Small intestine (tissue), 7 donors: ENCODE measurements around the gene TRAPPC3. TPM values are rescaled to one million over a fixed set of nuclear protein-coding genes. Genes with fewer than 3 reads are reported as not detected.
"Not testable (repeated sequence)": the region's sequence is repeated elsewhere in the genome, so short reads cannot be mapped to it uniquely, and the experiment has no call there.

Source experiments
- DNase-seq, 2 donors: peaks; one replicate each; pipeline versions ENCODE4 v3.0.0 to v3.0.0-alpha.2; 2013
- FAIRE-seq: peaks from 2 replicates; lab custom pipeline; 2012; peaks lifted over from hg19 to GRCh38; lab: Jason Lieb, UNC
- H3K27ac ChIP-seq, 3 donors: one replicate each; pipeline ENCODE4 v1.5.1; 2013; ENCODE audit warnings: low read length in 2 of 3, mild to moderate bottlenecking in 2 of 3, control low read depth in 1 of 3, inconsistent platforms in 1 of 3, low read depth in 1 of 3, moderate library complexity in 1 of 3
- H3K27me3 ChIP-seq, 3 donors: one replicate each; pipeline ENCODE4 v1.6.1; 2013; ENCODE audit warnings: low read length in 3 of 3, inconsistent platforms in 1 of 3; ENCODE audit not compliant: control insufficient read depth in 3 of 3, insufficient read depth in 3 of 3
- H3K36me3 ChIP-seq, 3 donors: one replicate each; pipeline ENCODE4 v1.6.1; 2013; ENCODE audit warnings: low read length in 3 of 3, inconsistent platforms in 1 of 3, low read depth in 1 of 3, mild to moderate bottlenecking in 1 of 3, moderate library complexity in 1 of 3; ENCODE audit not compliant: control insufficient read depth in 3 of 3, insufficient read depth in 2 of 3
- H3K4me1 ChIP-seq, 3 donors: one replicate each; pipeline ENCODE4 v1.6.1; 2013; ENCODE audit warnings: low read length in 2 of 3, inconsistent platforms in 1 of 3, low read depth in 1 of 3, mild to moderate bottlenecking in 1 of 3, moderate library complexity in 1 of 3; ENCODE audit not compliant: control insufficient read depth in 3 of 3, insufficient read depth in 2 of 3
- H3K4me3 ChIP-seq, 3 donors: one replicate each; pipeline ENCODE4 v1.5.1; 2013; ENCODE audit warnings: low read length in 3 of 3, control low read depth in 1 of 3, inconsistent platforms in 1 of 3, low read depth in 1 of 3, mild to moderate bottlenecking in 1 of 3, moderate library complexity in 1 of 3
- H3K9me3 ChIP-seq, 2 donors: one replicate each; pipeline ENCODE4 v1.6.1; 2013; ENCODE audit warnings: low read depth in 1 of 2, low read length in 1 of 2; ENCODE audit not compliant: control insufficient read depth in 2 of 2, insufficient read depth in 1 of 2
- WGBS, 3 donors: extraction: QIAGEN DNeasy Blood & Tissue Kit; methylation state at CpG; one replicate each; pipeline ENCODE4 v1.1.7; 2013; 5-methylcytosine and 5-hydroxymethylcytosine counted together
- polyA plus RNA-seq, 4 donors: library from polyadenylated mRNA; stranded (reverse) in 3 of 4; unstranded in 1 of 4; fragments of 200-250 nt in 3 of 4; fragments of 120-200 nt in 1 of 4; gene quantifications; one replicate each; pipeline versions ENCODE4 v1.2.1 to v1.2.3, GENCODE V29; 2013
- donor health status: healthy with polysubstance abuse.
- donor health status: control.
- donor health status: control.
- donor health status: Bipolar disorder and iron deficiency.
- donor health status: healthy.

TRAPPC3 gene
- polyA plus RNA-seq, 4 donors = 61.8 to 90.5 (median 71.6) TPM

DNA sequence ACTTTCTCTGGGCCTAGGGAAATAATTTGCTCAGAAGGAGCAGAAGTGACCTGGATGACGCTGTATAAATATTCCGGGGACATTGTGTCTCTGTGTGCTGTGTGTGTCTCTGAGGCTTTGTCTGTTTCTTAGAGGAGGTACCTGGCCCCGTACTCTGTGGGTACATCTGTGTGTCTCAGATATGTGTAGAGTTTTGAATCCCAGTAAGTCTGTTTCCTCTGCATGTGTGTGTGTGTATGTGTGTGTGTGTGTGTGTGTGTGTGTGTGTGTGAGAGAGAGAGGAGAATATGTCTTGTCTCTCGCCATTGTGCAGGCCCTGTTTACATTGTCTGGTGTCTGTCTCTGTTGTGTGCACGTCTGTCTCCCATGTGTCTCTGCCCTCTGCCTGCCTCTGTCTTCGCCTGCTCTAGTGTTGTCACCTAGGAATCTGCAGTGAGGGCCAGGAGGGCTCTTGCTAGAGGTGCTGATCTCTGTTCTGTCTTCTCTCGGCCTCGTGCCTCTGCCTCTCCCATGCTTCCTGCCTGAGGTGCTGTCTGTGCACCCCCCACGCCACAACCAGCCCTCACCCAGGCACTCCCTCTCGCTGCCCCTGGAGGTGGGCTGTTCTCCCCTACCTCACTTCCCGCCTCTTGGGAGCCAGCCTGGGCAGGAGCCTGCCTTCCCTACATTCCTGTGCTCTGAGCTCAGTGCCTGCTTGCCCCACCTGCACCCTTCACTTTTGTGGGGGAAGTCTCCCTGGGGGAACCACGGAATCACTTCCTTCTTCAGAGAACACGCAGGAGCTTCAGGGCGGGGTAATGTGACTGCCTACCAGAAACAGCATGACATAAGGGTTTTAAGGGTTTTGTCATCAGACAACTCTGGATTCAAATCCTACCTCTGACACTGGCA, 12.6 kb upstream of the TRAPPC3 start:
- Histone ChIP-seq H3K36me3 (peaks cover 0 to 28% (median 0%) of the 10 kb centered on the region in 3 donors), H3K4me1 (peaks cover 0 to 34% (median 5%) of the 10 kb centered on the region in 3 donors), H3K27me3 (no peaks in the 10 kb centered on the region), H3K9me3 (no peaks in the 10 kb centered on the region), H3K4me3 (peak overlapping the region; percentile 18 to 43 (median 37)), H3K27ac (peak overlapping the region; percentile 38 to 93 (median 79))
- 41 to 63% (median 47%) methylated on average over 14 of the region's 14 CpGs for WGBS, 3 donors
- DNase-seq (peak in 1 of 2 donors; percentile 50), FAIRE-seq (no peak)

DNA sequence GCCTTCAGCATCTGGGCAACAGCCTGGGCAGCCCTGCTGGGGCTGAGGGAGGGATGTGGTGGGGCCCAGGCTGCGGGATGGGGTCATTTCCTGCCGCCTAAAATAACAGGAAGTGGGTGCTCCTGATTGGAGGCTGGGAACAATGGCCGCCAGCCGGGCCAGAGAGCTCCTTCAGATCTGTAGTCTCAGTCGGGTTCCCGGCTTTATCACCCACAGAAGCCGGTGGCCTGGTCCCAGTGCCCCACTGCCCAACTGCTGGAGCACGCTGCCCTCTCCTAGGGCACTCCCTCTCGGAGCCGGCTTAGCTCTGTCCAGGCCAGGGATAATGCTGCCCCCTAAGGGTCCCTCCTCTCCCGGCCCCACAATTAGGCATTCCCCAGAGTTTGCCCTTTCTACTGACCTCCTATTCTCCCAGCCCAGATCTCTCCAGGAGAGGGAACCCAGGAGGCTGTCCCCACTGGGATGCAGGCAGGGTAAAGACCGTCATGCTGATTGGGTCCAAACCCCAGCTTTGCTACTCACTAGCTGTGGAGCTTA, 11.7 kb upstream of the TRAPPC3 start:
- no peaks in the 10 kb centered on the region for H3K27me3 ChIP-seq
- no peaks in the 10 kb centered on the region for H3K9me3 ChIP-seq
- H3K4me1 ChIP-seq = peaks cover 0 to 34% (median 5%) of the 10 kb centered on the region in 3 donors
- DNase-seq (peak in 1 of 2 donors; percentile 58), FAIRE-seq (no peak)
- WGBS, 3 donors = 16 to 66% (median 56%) methylated on average over 12 of the region's 12 CpGs
- H3K36me3 ChIP-seq = peaks cover 0 to 28% (median 0%) of the 10 kb centered on the region in 3 donors
- H3K4me3 ChIP-seq = peak overlapping the region in 2 of 3 donors; percentile 37 to 43
- peak overlapping the region; percentile 63 to 93 (median 79) for H3K27ac ChIP-seq

DNA sequence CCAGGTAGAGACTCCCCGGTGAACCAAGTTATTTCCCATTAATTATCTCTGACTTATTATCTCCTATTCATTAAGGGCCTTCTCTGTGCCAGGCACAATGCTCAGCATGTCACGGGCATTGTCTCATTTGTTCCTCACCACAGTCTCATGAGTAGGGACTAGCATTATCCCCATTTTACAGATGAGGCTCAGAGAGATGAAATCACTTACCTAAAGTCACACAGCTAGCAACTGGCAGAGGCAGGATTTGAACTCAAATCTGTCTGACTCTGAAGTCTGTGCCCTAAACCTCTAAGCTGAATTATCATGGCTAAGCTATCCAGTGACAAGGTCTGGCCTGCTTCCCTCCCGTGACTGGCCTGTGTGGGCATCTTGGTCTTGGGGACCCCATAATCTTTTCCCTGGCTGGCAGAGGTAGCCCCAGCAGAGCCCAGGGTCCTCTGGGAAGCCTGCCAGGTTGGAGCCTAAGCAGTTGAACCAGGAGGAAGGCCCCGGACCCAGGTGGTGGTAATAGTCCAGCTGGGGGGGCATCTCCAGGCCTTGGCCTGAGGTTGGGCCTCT, 11.2 kb upstream of the TRAPPC3 start:
- H3K36me3 ChIP-seq = peaks cover 0 to 28% (median 0%) of the 10 kb centered on the region in 3 donors
- peak overlapping the region in 1 of 3 donors; percentile 7 for H3K4me3 ChIP-seq
- peaks cover 0 to 34% (median 5%) of the 10 kb centered on the region in 3 donors for H3K4me1 ChIP-seq
- 52 to 78% (median 54%) methylated on average over 4 of the region's 4 CpGs for WGBS, 3 donors
- DNase-seq (no peak), FAIRE-seq (no peak)
- no peaks in the 10 kb centered on the region for H3K9me3 ChIP-seq
- peak overlapping the region; percentile 63 to 93 (median 79) for H3K27ac ChIP-seq
- no peaks in the 10 kb centered on the region for H3K27me3 ChIP-seq

DNA sequence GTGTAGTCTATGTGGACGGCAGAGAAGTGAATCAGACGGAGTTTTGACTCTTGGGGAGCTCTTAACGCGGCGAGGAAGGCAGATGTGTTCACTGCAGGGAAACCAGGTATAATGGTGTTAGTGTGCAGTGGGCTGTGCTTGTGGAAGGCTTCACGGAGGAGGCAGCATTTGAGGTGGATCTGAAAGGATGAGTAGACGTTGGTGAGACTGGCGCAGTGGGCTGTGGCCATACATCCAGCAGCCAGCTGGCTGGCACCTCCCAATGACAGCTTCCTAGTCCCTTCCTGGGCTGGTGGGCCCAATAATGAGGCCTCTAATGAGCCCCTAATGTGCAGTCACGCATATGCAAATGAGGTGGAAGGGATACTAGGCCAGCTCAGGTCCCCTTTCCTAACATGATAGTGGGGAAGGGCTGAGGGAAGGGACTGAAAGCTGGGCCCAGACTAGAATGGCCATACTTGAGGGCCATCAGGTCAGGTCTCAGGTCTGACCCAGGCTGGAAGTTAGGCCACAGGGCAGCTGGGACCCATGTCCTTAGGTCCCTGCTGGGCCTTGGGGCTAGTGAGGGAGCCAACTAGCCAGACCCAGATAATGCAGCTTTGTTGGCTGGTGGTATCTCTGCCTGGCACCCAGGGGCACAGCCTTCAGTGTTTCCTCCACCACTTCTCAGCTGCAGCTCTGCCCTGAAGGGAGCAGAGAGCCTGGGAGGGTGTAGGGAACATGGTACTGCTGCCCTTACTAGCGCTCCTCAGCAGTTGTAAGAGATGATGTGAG, 10.5 kb upstream of the TRAPPC3 start:
- 84 to 93% (median 89%) methylated on average over 10 of the region's 10 CpGs for WGBS, 3 donors
- no peak for FAIRE-seq
- no peak overlapping the region for H3K4me3 ChIP-seq
- peaks cover 0 to 28% (median 0%) of the 10 kb centered on the region in 3 donors for H3K36me3 ChIP-seq
- H3K27me3 ChIP-seq = no peaks in the 10 kb centered on the region
- H3K27ac ChIP-seq = peak overlapping the region in 1 of 3 donors; percentile 93
- no peaks in the 10 kb centered on the region for H3K9me3 ChIP-seq
- peaks cover 0 to 40% (median 8%) of the 10 kb centered on the region in 3 donors for H3K4me1 ChIP-seq
- DNase-seq = no peak

DNA sequence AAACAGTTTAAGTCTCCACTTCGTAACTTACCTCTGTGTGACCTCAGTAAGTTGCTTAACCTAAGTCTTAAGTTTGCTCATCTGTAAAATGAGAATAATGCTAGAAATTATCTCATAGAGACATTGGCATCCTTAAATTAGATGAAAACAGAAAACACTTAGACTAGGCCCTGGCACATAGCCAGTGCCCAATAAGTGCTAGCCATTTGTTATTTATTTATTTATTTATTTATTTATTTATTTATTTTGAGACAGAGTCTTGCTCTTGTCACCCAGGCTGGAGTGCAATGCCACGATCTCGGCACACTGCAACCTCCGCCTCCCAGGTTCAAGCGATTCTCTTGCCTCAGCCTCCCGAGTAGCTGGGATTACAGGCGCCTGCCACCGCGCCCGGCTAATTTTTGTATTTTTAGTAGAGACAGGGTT, 9.6 kb upstream of the TRAPPC3 start:
- WGBS, 3 donors = 92 to 94% (median 92%) methylated on average over 10 of the region's 10 CpGs
- not testable (repeated sequence) for FAIRE-seq, DNase-seq, H3K9me3 ChIP-seq, H3K27me3 ChIP-seq, H3K4me3 ChIP-seq, H3K27ac ChIP-seq
- Histone ChIP-seq H3K36me3 (peaks cover 0 to 23% (median 0%) of the 10 kb centered on the region in 3 donors), H3K4me1 (peaks cover 0 to 41% (median 8%) of the 10 kb centered on the region in 3 donors)

DNA sequence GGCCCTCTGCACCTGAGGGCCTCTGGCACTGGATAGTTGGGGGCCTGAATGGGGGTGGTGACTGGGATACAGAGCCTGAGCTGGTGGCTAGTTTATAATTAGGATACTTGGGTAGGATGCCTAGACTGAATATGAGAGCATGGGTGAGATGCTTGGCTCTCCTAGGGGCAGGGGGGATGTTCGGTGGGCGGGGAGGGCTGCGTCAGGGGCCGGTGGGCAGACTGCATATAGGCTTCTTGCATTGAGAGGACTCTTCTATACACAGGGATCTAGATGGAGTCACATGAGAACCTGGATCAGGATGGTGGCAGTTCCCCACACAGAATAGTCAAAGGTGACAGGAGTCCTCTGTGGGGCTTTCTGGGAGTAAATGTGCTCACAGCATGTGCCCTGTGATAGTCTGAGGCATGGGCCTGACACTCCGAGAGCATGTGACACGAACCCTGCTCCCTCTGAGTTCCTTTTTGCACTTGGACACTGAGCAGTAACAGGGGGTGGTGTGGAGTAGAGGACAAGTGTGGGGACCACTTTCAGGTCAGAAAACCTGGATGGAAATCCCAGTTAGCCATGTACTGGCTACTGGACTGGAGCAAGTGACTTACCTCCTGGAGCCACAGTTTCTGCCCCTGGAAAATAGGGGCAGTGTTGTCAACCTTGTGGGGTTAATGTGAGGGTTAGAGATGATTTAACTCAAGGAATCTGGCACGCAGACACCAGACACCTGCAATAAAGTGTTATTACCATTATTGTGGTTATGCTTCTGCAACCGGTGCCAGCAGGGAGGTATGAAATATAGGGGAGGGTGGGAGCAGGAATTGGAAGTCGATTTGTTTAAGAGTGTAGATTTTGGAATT, 8.9 kb upstream of the TRAPPC3 start:
- Histone ChIP-seq H3K27ac (peak overlapping the region in 1 of 3 donors; percentile 99), H3K4me1 (peaks cover 0 to 41% (median 8%) of the 10 kb centered on the region in 3 donors), H3K9me3 (no peaks in the 10 kb centered on the region), H3K4me3 (peak overlapping the region in 2 of 3 donors; percentile 62 to 94), H3K36me3 (peaks cover 0 to 22% (median 0%) of the 10 kb centered on the region in 3 donors), H3K27me3 (no peaks in the 10 kb centered on the region)
- WGBS, 3 donors = 48 to 49% (median 49%) methylated on average over 9 of the region's 9 CpGs
- FAIRE-seq (no peak), DNase-seq (no peak)

DNA sequence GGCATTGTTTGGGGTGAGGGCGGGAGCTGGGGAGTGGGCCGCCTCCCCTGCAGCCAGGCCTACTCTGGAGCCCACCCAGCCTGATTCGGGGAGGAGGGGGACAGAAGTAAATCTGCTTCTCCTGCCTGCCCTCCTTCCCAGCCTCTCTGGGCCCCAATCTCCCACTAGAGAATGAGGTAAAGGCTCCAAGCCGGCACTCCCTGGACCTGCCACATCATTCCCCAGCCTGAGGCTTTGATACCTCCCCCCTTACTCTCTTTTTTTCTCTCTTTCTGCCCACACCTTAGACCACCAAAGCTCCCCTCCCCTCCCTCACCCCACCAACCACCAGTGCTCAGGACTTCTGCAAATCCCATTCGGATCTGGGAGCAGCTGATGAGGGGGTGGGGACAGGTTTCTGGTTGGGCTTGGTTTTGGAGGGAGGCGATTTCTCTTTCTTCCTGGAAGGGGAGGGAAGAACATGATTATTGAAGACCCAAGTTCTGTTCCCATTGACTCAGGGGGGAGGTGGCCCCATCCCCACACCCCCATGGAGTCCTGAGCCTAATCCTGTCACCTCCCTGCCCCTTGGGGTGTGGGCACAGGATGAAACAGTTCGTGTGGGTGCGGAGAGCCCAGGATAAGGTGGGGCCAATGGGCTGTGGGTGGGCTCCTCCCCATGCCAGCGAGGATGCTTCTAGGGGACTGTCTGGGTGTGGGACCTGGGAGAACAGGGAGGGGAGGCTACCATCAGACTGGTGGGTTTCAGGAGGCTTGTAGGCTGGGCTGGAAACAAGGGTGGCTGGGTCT, 8.0 kb upstream of the TRAPPC3 start:
- DNase-seq (no peak), FAIRE-seq (no peak)
- WGBS, 3 donors = 12 to 29% (median 25%) methylated on average over 7 to 9 of the region's 9 CpGs
- Histone ChIP-seq H3K27ac (peak overlapping the region; percentile 5 to 99 (median 80)), H3K9me3 (no peaks in the 10 kb centered on the region), H3K36me3 (peaks cover 0 to 22% (median 0%) of the 10 kb centered on the region in 3 donors), H3K4me3 (peak overlapping the region; percentile 62 to 99 (median 94)), H3K4me1 (peaks cover 0 to 41% (median 8%) of the 10 kb centered on the region in 3 donors), H3K27me3 (no peaks in the 10 kb centered on the region)
